Fibroblast of lung (primary cell): ENCODE data around the gene LENG1.

Experiments used
- CTCF ChIP-seq, 2 donors: IDR thresholded peaks in 1 of 2; conservative IDR thresholded peaks in 1 of 2; 1 replicate in 1 of 2; 2 replicates in 1 of 2; pipeline ENCODE4 v1.5.1; 2011 to 2012; ENCODE audit warnings: low read length in 2 of 2, control low read depth in 1 of 2, inconsistent platforms in 1 of 2, low read depth in 1 of 2, mild to moderate bottlenecking in 1 of 2
- EZH2 ChIP-seq: IDR thresholded peaks from 2 replicates; pipeline ENCODE4 v1.5.1; 2012; ENCODE audit warnings: low read length, control low read depth, mild to moderate bottlenecking; ENCODE audit errors: missing control alignments

GRCh38 chr19:54179921-54180461, 20.5 kb upstream of the LENG1 start:
- TF ChIP-seq CTCF (conservative IDR thresholded peaks at IDR 0.05 in 1 of 2, IDR thresholded peaks at IDR 0.05 in 1 of 2; ENCODE audit: low read depth in 1 of 2, low read length in 2 of 2) (peak; percentile 32 to 53), EZH2 (no peak)
